ENCODE data around the gene PDE1C. TPM values are rescaled to one million over a fixed set of nuclear protein-coding genes. Genes with fewer than 3 reads are reported as not detected.

The PDE1C gene
- total RNA-seq, 1 donor from 2014 or later: under 0.01 TPM

DNA sequence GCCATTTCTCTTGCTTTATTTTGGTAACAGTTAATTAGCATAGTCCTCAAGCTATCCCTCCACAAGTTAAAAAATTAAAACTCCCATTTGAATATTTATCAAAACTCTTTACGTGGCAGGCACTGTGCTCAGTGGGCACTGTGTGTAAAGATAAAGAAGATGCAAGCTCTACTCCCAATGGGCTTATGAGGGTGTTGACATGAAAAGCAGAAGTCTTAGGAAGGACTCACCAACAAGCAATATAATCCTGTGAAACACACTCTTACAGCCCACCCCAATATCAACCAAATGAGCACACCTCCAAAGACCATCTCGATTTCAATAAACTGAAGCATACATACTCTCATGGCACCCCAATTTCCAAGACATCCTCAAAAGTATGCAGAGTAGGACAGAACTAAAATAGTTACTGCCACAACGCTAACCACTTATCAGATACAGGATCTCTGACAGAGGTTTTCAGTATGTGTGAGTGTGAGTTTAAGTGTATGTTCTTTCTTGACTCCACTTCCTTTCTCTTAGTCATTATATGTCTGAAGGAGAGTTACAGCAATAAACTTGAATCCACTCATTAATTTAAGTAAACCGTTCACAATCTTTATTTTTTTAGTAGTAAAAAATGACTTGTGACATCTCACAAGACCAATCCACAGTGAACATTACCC, 120.0 kb downstream of the PDE1C start:
- DNase-seq (ENCODE audit: low read depth in 2 of 2): peak in 1 of 2 donors; percentile 6

GRCh38 chr7:31948029-31948428, 122.2 kb downstream of the PDE1C start:
- DNase-seq (ENCODE audit: low read depth in 2 of 2): peak in 1 of 2 donors; percentile 19

- no peak for DNase-seq (ENCODE audit: low read depth in 2 of 2)
These were observed 130.0 kb downstream of the PDE1C start for GRCh38 chr7:31940167-31940566.

- DNase-seq (ENCODE audit: low read depth in 2 of 2): no peak
These were observed 131.1 kb downstream of the PDE1C start for GRCh38 chr7:31939076-31939475.

- no peak for DNase-seq (ENCODE audit: low read depth in 2 of 2)
These were observed 131.6 kb downstream of the PDE1C start for GRCh38 chr7:31938650-31939049.

DNA sequence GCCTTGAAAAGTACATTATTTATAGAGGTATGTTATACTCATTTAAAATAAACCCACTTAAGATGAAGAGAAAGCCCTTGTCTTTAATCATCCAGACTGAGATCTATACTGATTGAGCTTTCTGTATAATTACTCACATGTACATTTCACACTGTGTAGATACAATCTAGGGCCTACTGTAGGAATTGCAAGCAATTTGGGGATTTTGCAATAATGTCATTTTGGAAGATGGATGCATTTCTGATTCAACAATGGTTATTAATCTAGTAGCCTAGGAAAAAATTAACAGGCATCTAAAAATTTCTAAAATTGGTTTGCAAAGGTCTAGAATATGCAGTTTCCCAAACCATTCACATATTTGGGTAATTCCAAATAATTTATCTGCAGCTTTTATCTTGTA, 132.2 kb downstream of the PDE1C start:
- DNase-seq (ENCODE audit: low read depth in 2 of 2): no peak

DNA sequence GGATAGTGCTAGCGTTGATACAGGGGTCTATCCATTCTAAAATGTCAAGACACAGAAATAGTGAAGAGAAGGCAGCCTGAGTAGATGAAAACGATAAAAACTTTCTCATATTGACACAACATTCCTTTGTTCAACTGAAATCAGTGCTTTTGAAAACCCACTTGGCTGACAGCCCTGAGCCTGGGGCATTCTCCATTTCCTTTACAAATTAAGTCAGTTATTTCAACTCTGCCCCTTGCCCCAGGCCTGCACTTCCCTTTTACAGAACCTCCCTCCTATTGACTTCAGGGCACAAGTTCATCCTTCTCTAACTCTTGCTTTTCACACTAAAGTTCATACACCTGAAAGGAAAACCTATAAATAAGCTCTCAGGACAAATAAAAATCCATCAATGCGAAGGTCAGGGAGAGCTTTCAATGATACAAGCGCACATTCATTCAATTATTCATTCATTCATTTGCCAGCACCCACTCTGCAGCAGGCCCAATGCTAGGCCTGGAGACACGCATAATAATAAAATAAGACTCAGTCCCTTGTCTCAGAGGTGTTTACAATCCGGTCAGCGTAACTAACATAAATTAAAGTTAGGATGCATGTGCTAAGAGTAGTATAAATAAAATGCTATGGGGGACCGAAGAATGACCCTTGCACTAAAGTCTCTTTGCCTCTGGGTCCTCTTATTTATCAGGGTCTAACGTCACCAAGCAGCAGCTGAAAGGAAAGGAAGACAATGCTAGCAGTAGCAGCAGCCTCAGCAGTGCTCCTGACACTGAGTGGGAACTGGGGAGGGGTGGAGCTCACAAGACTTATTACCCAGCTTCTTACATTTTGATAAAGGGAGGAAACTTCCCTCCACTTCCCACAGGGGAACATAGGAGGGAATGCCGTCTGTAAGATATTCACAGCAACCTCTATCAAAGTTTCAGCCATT, 134.8 kb downstream of the PDE1C start:
- DNase-seq (ENCODE audit: low read depth in 2 of 2): peak in 1 of 2 donors; percentile 16

DNA sequence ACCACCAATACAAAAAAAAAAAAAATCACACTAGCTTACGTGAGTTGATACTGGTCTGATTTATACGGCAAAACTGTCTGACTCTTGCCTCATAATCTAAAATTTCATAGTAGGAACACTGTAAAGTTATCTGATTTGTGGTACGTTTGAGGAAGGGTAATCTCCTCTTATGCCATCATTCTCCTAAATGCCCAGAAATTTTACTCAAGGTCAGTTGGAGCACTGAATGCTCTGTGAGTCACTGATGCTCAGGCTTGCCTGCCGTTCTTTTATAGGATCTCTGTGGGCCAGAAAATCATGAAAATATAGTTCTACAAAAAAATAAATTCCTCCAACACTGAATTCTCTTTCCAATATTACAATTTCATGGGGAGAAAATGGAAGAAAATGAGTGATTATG, 135.7 kb downstream of the PDE1C start:
- no peak for DNase-seq (ENCODE audit: low read depth in 2 of 2)

DNA sequence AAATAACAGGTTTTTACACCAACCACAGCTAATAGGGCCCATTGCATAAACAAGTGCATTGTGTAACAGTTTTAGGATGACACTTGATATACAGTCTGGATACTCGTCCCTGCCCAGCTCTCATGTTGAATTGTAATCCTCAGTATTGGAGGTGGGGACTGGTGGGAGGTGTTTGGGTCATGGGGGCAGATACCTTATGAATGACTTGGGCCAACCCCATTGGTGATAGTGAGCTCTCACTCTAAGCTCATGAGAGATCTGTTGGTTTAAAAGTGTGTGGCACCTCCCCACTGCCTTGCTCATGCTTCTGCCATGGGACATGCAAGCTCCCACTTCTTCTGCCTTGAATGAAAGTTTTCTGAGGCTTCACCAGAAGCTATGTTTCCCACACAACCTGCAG, 136.7 kb downstream of the PDE1C start:
- DNase-seq (ENCODE audit: low read depth in 2 of 2): no peak

DNA sequence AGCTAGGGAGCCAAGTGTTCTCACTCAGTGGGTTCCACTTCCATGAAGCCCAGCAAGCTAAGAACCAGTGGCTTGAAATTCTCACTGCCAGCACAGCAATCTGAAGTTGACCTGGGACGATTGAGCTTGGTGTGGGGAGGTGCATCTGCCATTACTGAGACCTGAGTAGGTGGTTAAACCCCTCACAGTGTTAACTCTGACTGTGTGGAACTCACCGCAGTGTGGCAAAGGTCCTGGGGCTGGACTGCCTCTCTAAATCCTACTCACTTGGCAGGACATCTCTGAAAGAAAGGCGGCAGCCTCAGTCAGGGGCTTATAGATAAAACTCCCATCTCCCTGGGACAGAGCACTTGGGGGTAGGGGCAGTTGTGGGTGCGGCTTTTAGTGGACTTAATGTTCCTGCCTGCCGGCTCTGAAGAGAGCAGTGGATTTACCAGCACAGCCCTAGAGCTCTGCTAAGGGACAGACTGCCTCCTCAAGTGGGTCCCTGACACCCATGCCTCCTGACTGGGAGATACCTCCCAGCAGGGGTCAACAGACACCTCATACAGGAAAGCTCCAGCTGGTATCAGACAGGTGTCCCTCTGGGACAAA, 143.1 kb downstream of the PDE1C start:
- no peak for DNase-seq (ENCODE audit: low read depth in 2 of 2)

- no peak for DNase-seq (ENCODE audit: low read depth in 2 of 2)
These were observed 144.3 kb downstream of the PDE1C start for GRCh38 chr7:31925753-31926454.

DNA sequence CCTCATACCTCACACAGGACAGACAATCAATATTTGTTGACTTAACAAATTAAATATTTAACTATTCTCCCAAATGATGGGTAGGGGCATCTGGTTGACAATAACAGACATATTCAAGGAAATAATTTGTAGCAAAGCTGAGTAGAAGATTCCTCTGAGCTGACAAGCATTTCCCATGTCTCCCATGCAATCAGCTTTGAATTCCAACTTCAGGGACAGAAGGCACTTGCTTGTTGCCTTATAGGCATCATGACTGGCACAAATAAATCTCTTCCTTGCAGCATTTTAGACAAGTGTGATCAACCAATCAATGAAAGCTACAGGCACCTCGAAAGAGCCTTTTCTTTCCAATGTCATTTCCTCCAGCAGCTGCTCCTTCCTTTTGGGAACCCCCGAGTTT, 146.0 kb downstream of the PDE1C start:
- no peak for DNase-seq (ENCODE audit: low read depth in 2 of 2)

- DNase-seq (ENCODE audit: low read depth in 2 of 2): no peak
These were observed 147.4 kb downstream of the PDE1C start for GRCh38 chr7:31922848-31923247.

- no peak for DNase-seq (ENCODE audit: low read depth in 2 of 2)
These were observed 149.2 kb downstream of the PDE1C start for GRCh38 chr7:31921047-31921446.

GRCh38 chr7:31919678-31920369, 150.4 kb downstream of the PDE1C start:
- DNase-seq (ENCODE audit: low read depth in 2 of 2): no peak

DNA sequence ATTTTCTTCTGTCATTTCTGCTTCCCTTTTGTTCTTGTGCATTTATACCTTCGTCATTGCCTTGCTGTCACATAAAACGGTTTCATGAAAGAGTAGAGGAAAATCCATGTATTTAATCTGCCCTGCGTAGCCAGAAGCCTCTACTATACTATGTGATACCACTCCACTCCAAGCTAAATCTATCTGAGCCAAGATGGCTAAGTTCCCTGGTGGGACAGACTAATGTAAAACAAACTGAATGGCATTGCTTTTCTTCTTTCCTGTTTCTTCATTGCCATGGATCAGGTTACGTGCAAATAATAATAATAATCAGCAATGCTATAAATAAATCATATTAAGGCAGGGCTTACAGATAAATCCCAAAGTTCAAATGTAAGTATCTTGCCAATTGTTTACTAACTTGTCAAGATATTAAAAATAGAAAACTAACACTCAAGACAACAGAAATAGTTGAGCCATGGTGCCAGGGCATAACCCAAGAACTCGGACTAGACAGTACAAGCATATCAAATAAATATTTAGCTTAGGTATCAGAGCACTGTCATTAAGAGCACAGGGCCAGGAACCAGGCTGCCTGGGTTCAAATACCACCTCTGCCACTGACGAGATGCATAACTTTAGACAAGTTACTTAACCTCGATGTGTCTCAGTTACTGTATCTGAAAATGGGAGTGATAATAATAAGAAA, 151.4 kb downstream of the PDE1C start:
- DNase-seq (ENCODE audit: low read depth in 2 of 2): no peak

DNA sequence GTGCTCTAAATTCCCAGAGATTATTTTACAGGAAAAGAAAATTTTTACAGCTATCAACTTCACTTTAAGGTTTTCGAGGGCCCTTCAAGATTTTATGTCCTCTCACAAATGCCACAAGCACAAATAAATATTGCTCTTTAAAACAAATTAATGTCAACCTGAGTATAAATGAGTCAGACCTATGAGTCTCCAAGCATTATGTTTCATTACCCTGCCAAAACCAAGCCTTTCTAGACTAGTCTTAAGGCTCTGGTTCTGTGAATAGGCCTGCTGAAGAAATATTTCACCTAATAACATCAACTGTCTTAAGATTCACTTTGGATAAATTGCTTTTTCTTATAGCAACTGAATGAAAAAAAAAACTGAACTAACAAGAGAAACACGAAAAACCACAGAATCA, 153.0 kb downstream of the PDE1C start:
- no peak for DNase-seq (ENCODE audit: low read depth in 2 of 2)

GRCh38 chr7:31910191-31910590, 160.0 kb downstream of the PDE1C start:
- no peak for DNase-seq (ENCODE audit: low read depth in 2 of 2)

GRCh38 chr7:31906479-31907171, 163.6 kb downstream of the PDE1C start:
- DNase-seq (ENCODE audit: low read depth in 2 of 2): no peak

DNA sequence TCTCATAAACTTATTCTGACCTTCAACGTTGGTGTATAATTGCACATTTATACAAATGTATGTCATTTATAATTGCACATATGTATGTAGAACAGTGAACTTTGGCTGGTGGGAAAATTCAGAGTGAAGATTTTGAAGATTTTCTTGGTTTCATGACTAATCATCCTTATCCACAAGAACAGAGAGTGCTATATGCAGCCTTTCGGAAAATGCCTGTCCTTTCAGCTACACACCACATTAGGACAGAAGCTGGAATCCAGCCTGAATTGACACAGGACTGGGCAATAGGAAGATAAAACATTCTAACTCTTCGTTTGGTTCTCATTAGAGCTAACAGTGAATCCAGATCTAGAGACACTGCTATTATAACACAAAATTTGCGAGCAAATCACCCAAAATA, 166.2 kb downstream of the PDE1C start:
- DNase-seq (ENCODE audit: low read depth in 2 of 2): no peak
